OCI-LY3 (cell line): ENCODE data around the gene MGAT4D.

Experiments used
- CTCF ChIP-seq: fragments of 200-600, 300-600 bp; sonication (generic); IDR thresholded peaks from 2 replicates; pipeline ENCODE4 v1.5.1; 2014; ENCODE audit warnings: antibody characterized with exemption, low read length, low read depth
- EZH2phosphoT487 ChIP-seq: fragments of 200-600 bp; shearing (Covaris generic); IDR thresholded peaks from 2 replicates; pipeline ENCODE4 v1.6.1; 2018; ENCODE audit warnings: antibody characterized with exemption, mixed run types, low read depth

- TF ChIP-seq CTCF, result no peak
- no peak for TF ChIP-seq EZH2phosphoT487
Observed at GRCh38 chr4:140450352-140450751, 47.7 kb downstream of the MGAT4D start.
